Caco-2 (cell line): ENCODE data around the gene HSD11B2. TPM values are rescaled to one million over a fixed set of nuclear protein-coding genes. Genes with fewer than 3 reads are reported as not detected.

Experiments used
- BruUV-seq: library from RNA; stranded (reverse); fragments of 400-500 nt; replicated peaks from 2 replicates; lab custom pipeline; 2021; lab: Mats Ljungman, UMichigan
- CTCF ChIA-PET: fragments of 300-600 bp; sonication (Branson Sonifier 250); formaldehyde crosslinking; loops from one replicate; lab custom pipeline; 2022; ENCODE audit warnings: antibody characterized with exemption; lab: Charles Lee
- POLR2A ChIA-PET: fragments of 300-600 bp; sonication (Branson Sonifier 250); formaldehyde crosslinking; loops from one replicate; lab custom pipeline; 2022; ENCODE audit warnings: antibody characterized with exemption; lab: Charles Lee
- DNase-seq, 2 experiments: peaks; one replicate each; pipeline versions ENCODE4 v3.0.0 to v3.0.0-alpha.2; 2020 to 2022
- H3K27me3 ChIP-seq: replicated peaks from 2 replicates; pipeline ENCODE4 v1.6.0; 2011; ENCODE audit warnings: low read length; ENCODE audit not compliant: control insufficient read depth, insufficient read depth
- H3K36me3 ChIP-seq: 2 replicates; pipeline ENCODE4 v1.5.1; 2011; ENCODE audit warnings: low read length; ENCODE audit not compliant: control insufficient read depth, insufficient read depth
- H3K4me1 ChIP-seq: fragments of 250-450 bp; sonication (Bioruptor Pico); 2 replicates; pipeline ENCODE4 v1.5.1; 2020; ENCODE audit warnings: mild to moderate bottlenecking
- H3K4me3 ChIP-seq: 2 replicates; pipeline ENCODE4 v1.5.1; 2011; ENCODE audit warnings: low read depth, mild to moderate bottlenecking, control low read depth, low read length
- H3K9me3 ChIP-seq: fragments of 250-450 bp; sonication (Bioruptor Pico); 2 replicates; pipeline ENCODE4 v1.5.1; 2020; ENCODE audit warnings: mild to moderate bottlenecking, moderate library complexity
- H3K27ac Mint-ChIP-seq: one replicate; pipeline ENCODE4 v1.8.0; 2022; ENCODE audit warnings: mixed read lengths; ENCODE audit not compliant: unreplicated experiment
- H3K27me3 Mint-ChIP-seq: one replicate; pipeline ENCODE4 v1.8.0; 2022; ENCODE audit warnings: mixed read lengths; ENCODE audit not compliant: insufficient read depth, unreplicated experiment
- H3K36me3 Mint-ChIP-seq: one replicate; pipeline ENCODE4 v1.8.0; 2022; ENCODE audit warnings: mild to moderate bottlenecking, mixed read lengths; ENCODE audit not compliant: insufficient read depth, unreplicated experiment
- H3K4me1 Mint-ChIP-seq: one replicate; pipeline ENCODE4 v1.8.0; 2022; ENCODE audit warnings: low read depth, mixed read lengths; ENCODE audit not compliant: unreplicated experiment
- H3K4me3 Mint-ChIP-seq: one replicate; pipeline ENCODE4 v1.8.0; 2022; ENCODE audit warnings: mild to moderate bottlenecking, moderate library complexity, mixed read lengths; ENCODE audit not compliant: unreplicated experiment
- H3K9me3 Mint-ChIP-seq: one replicate; pipeline ENCODE4 v1.8.0; 2022; ENCODE audit warnings: mixed read lengths; ENCODE audit not compliant: unreplicated experiment
- CTCF ChIP-seq, 2 experiments: fragments of 200-600 bp in 1 of 2; IDR thresholded peaks; 1 replicate in 1 of 2; 2 replicates in 1 of 2; pipeline versions ENCODE4 v1.5.1 to v1.8.0; 2011 to 2022; ENCODE audit warnings: antibody characterized with exemption in 1 of 2, control low read depth in 1 of 2, inconsistent platforms in 1 of 2, low read depth in 1 of 2, low read length in 1 of 2, mild to moderate bottlenecking in 1 of 2, moderate library complexity in 1 of 2; ENCODE audit not compliant: insufficient read depth in 1 of 2, severe bottlenecking in 1 of 2, unreplicated experiment in 1 of 2
- intact Hi-C: fragments of 100-400 bp; cut with micrococcal nuclease; formaldehyde crosslinking; loops from one replicate; pipeline ENCODE4 v1.10.0; 2022; ENCODE audit not compliant: unreplicated experiment
- total RNA-seq: library from RNA; stranded (reverse); gene quantifications from 2 replicates; pipeline ENCODE4 v1.2.3, GENCODE V29; 2022

Gene HSD11B2
- total RNA-seq, 1 experiment from 2014 or later = 11.3 TPM

- Histone ChIP-seq H3K9me3 (no peaks in the 10 kb centered on the region), H3K4me1 (no peaks in the 10 kb centered on the region), H3K36me3 (no peaks in the 10 kb centered on the region; the same call in 1 of the 2 replicates), H3K4me3 (no peak overlapping the region), H3K27me3 (no peaks in the 10 kb centered on the region)
- H3K27ac Mint-ChIP-seq = no peak overlapping the region
- no peak for TF ChIP-seq CTCF (IDR thresholded peaks at IDR 0.05; ENCODE audit: insufficient read depth in 1 of 2, low read depth in 1 of 2, low read length in 1 of 2, severe bottlenecking in 1 of 2, unreplicated experiment in 1 of 2)
- POLR2A ChIA-PET = no interaction called here
- BruUV-seq = no TSS peak
- no peaks in the 10 kb centered on the region for H3K4me1 Mint-ChIP-seq
- peaks cover 10% of the 10 kb centered on the region for H3K36me3 Mint-ChIP-seq
- DNase-seq = no peak
- no peak overlapping the region for H3K4me3 Mint-ChIP-seq
- H3K27me3 Mint-ChIP-seq = no peaks in the 10 kb centered on the region
- H3K9me3 Mint-ChIP-seq = no peaks in the 10 kb centered on the region
- intact Hi-C loops = no loop called here
- CTCF ChIA-PET = no interaction called here
Observed at GRCh38 chr16:67454852-67455251, 23.9 kb downstream of the HSD11B2 start.

GRCh38 chr16:67456391-67457081 lies 25.6 kb downstream of the HSD11B2 start:
- no peak overlapping the region for H3K4me3 ChIP-seq
- no peaks in the 10 kb centered on the region for H3K27me3 Mint-ChIP-seq
- no peaks in the 10 kb centered on the region for H3K4me1 ChIP-seq
- CTCF ChIA-PET = interaction anchor here (1.2 to 2.0 kb wide), 4 partner anchors 9 to 67 kb away, joined by 3 to 8 read pairs (median 6); partner anchors contain the start of gene ATP6V0D1
- no peak overlapping the region for H3K4me3 Mint-ChIP-seq
- BruUV-seq = no TSS peak
- peak; percentile 19 to 34 for TF ChIP-seq CTCF (IDR thresholded peaks at IDR 0.05; ENCODE audit: insufficient read depth in 1 of 2, low read depth in 1 of 2, low read length in 1 of 2, severe bottlenecking in 1 of 2, unreplicated experiment in 1 of 2)
- no peaks in the 10 kb centered on the region for H3K9me3 ChIP-seq
- H3K9me3 Mint-ChIP-seq = no peaks in the 10 kb centered on the region
- H3K36me3 ChIP-seq = no peaks in the 10 kb centered on the region; the same call in 1 of the 2 replicates
- H3K4me1 Mint-ChIP-seq = no peaks in the 10 kb centered on the region
- peaks cover 8% of the 10 kb centered on the region for H3K36me3 Mint-ChIP-seq
- POLR2A ChIA-PET = interaction anchor here (1.1 kb wide), 1 partner anchor 25 kb away, joined by 3 read pairs; the partner anchor contains the start of gene HSD11B2
- H3K27me3 ChIP-seq = no peaks in the 10 kb centered on the region
- no peak for DNase-seq
- H3K27ac Mint-ChIP-seq = no peak overlapping the region
- intact Hi-C loops = no loop called here

GRCh38 chr16:67457611-67458010 lies 26.7 kb downstream of the HSD11B2 start:
- H3K4me3 Mint-ChIP-seq = no peak overlapping the region
- Histone ChIP-seq H3K4me3 (no peak overlapping the region), H3K9me3 (no peaks in the 10 kb centered on the region), H3K4me1 (no peaks in the 10 kb centered on the region), H3K36me3 (no peaks in the 10 kb centered on the region), H3K27me3 (no peaks in the 10 kb centered on the region)
- H3K36me3 Mint-ChIP-seq = peaks cover 8% of the 10 kb centered on the region
- H3K27me3 Mint-ChIP-seq = no peaks in the 10 kb centered on the region
- H3K4me1 Mint-ChIP-seq = no peaks in the 10 kb centered on the region
- no peaks in the 10 kb centered on the region for H3K9me3 Mint-ChIP-seq
- CTCF ChIA-PET = interaction anchor here (0.7 to 2.0 kb wide), 2 partner anchors 27 to 30 kb away, joined by 3 to 8 read pairs; partner anchors contain the start of gene HSD11B2
- no peak for TF ChIP-seq CTCF (IDR thresholded peaks at IDR 0.05; ENCODE audit: insufficient read depth in 1 of 2, low read depth in 1 of 2, low read length in 1 of 2, severe bottlenecking in 1 of 2, unreplicated experiment in 1 of 2)
- intact Hi-C loops = no loop called here
- no peak overlapping the region for H3K27ac Mint-ChIP-seq
- POLR2A ChIA-PET = interaction anchor here (1.1 kb wide), 1 partner anchor 27 kb away, joined by 3 read pairs; the partner anchor contains the start of gene HSD11B2
- DNase-seq = no peak
- no TSS peak for BruUV-seq
